Keratinocyte (primary cell): Measurements from ENCODE around the gene TENM3. TPM values are rescaled to one million over a fixed set of nuclear protein-coding genes. Genes with fewer than 3 reads are reported as not detected.

Source experiments
- DNase-seq: peaks from one replicate; pipeline ENCODE4 v3.0.0-alpha.2; 2011; ENCODE audit warnings: low read depth, missing footprints, low spot score
- FAIRE-seq: peaks from 2 replicates; lab custom pipeline; 2011; peaks lifted over from hg19 to GRCh38; lab: Jason Lieb, UNC
- H2AFZ ChIP-seq: 2 replicates; pipeline ENCODE4 v1.6.0; 2012; ENCODE audit warnings: low read length, control low read depth, inconsistent platforms; ENCODE audit not compliant: control insufficient read depth
- H3K27ac ChIP-seq: 2 replicates; pipeline ENCODE4 v1.5.1; 2011; ENCODE audit warnings: low read length; ENCODE audit not compliant: control insufficient read depth, insufficient read depth
- H3K27me3 ChIP-seq: 3 replicates; pipeline ENCODE4 v1.6.0; 2011; ENCODE audit warnings: low read length; ENCODE audit not compliant: control insufficient read depth, insufficient read depth; ENCODE audit errors: extremely low read depth
- H3K36me3 ChIP-seq, 2 experiments: 2 replicates in 1 of 2; 3 replicates in 1 of 2; pipeline ENCODE4 v1.5.1; 2011; ENCODE audit warnings: low read length in 2 of 2, mild to moderate bottlenecking in 1 of 2; ENCODE audit not compliant: control insufficient read depth in 2 of 2, insufficient read depth in 2 of 2; ENCODE audit errors: extremely low read depth in 1 of 2
- H3K4me1 ChIP-seq: 3 replicates; pipeline ENCODE4 v1.5.1; 2011; ENCODE audit warnings: low read length; ENCODE audit not compliant: control insufficient read depth, insufficient read depth; ENCODE audit errors: extremely low read depth
- H3K4me2 ChIP-seq: 3 replicates; pipeline ENCODE4 v1.6.0; 2011; ENCODE audit warnings: low read depth, low read length; ENCODE audit not compliant: control insufficient read depth, insufficient read depth; ENCODE audit errors: extremely low read depth
- H3K4me3 ChIP-seq, 3 experiments: fragments of 200-600 bp in 1 of 3; sonication (generic) in 1 of 3; 2 replicates in 2 of 3; 3 replicates in 1 of 3; pipeline ENCODE4 v1.5.1; 2011 to 2016; ENCODE audit warnings: low read length in 3 of 3, mild to moderate bottlenecking in 3 of 3, control low read depth in 2 of 3, inconsistent platforms in 1 of 3, low read depth in 1 of 3, mixed read lengths in 1 of 3, mixed run types in 1 of 3, moderate library complexity in 1 of 3; ENCODE audit not compliant: control insufficient read depth in 2 of 3, insufficient read depth in 2 of 3; ENCODE audit errors: extremely low read depth in 1 of 3
- H3K79me2 ChIP-seq: 2 replicates; pipeline ENCODE4 v1.6.0; 2012; ENCODE audit warnings: low read length; ENCODE audit not compliant: control insufficient read depth, insufficient read depth
- H3K9ac ChIP-seq: 3 replicates; pipeline ENCODE4 v1.6.0; 2011; ENCODE audit warnings: low read length; ENCODE audit not compliant: control insufficient read depth, insufficient read depth; ENCODE audit errors: extremely low read depth
- H3K9me1 ChIP-seq: 3 replicates; pipeline ENCODE4 v1.6.0; 2011; ENCODE audit warnings: low read length; ENCODE audit not compliant: control insufficient read depth, insufficient read depth; ENCODE audit errors: extremely low read depth
- H3K9me3 ChIP-seq: 2 replicates; pipeline ENCODE4 v1.5.1; 2012; ENCODE audit warnings: low read depth, low read length; ENCODE audit not compliant: control insufficient read depth
- H4K20me1 ChIP-seq: 3 replicates; pipeline ENCODE4 v1.6.0; 2011; ENCODE audit warnings: low read length; ENCODE audit not compliant: control insufficient read depth, insufficient read depth; ENCODE audit errors: extremely low read depth
- CTCF ChIP-seq, 3 experiments: IDR thresholded peaks in 1 of 3; conservative IDR thresholded peaks in 1 of 3; optimal IDR thresholded peaks in 1 of 3; 2 replicates in 2 of 3; 3 replicates in 1 of 3; pipeline versions ENCODE3 to v1.5.1; 2011; ENCODE audit warnings: low read length in 3 of 3, mild to moderate bottlenecking in 3 of 3, moderate library complexity in 2 of 3, control low read depth in 1 of 3, inconsistent platforms in 1 of 3; ENCODE audit not compliant: insufficient read depth in 2 of 3; ENCODE audit errors: extremely low read depth in 1 of 3
- EZH2 ChIP-seq: IDR thresholded peaks from one replicate; pipeline ENCODE4 v1.6.1; 2012; ENCODE audit warnings: inconsistent platforms, mild to moderate bottlenecking, low read length, moderate library complexity
- dilution Hi-C: fragments of 300-500 bp; cut with MboI; formaldehyde crosslinking; loops from one replicate; pipeline ENCODE4 v1.7.0; 2020; ENCODE audit warnings: low sequenced_read_pairs; ENCODE audit not compliant: extremely low pct_ligation_motif_present
- polyA plus RNA-seq, 5 experiments: library from polyadenylated mRNA; depleted of rRNA in 3 of 5; stranded (reverse) in 3 of 5; stranded (forward) in 1 of 5; unstranded in 1 of 5; fragments of >200 nt; gene quantifications; 1 replicate in 1 of 5; 2 replicates in 3 of 5; 3 replicates in 1 of 5; pipeline versions ENCODE4 v1.2.1 to v1.2.3, GENCODE V29; 2011 to 2012; ENCODE audit warnings: missing spikeins in 2 of 5, low read depth in 1 of 5, low replicate concordance in 1 of 5

Gene TENM3
- polyA plus RNA-seq, 1 donor (not counting 4 experiments of a cell fraction or from before 2014, with no cell fraction given) = 17.0 TPM

- dilution Hi-C loops = no loop called here
Measured at GRCh38 chr4:182741054-182741453, 497.9 kb downstream of the TENM3 start.

DNA sequence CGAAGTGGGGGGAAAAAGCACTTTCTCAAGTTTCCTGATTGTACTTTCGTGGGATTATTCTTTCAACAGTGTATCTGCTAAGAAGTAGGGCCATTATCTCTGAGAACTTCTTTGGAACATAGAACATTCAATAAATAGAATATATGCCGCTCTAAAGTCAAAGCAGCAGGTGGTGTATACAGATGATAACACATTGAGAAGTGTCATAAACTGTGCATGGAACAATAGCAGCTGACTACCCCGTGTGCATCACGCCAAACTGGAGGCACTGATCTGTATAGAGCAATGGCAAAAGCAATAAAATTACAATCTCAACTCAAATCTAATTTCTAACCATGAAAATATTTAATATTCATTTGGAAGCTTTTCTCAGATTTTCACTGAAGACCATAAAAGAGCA is 498.7 kb downstream of the TENM3 start:
- dilution Hi-C loops = no loop called here
- H3K9me1 ChIP-seq = no peaks in the 10 kb centered on the region

More at GRCh38 chr4:182741054-182741453, 497.9 kb downstream of the TENM3 start:
- H3K9ac ChIP-seq = no peak overlapping the region
- no peaks in the 10 kb centered on the region for H4K20me1 ChIP-seq
- H2AFZ ChIP-seq = no peak overlapping the region
- peaks cover 39% of the 10 kb centered on the region for H3K4me1 ChIP-seq
- H3K4me3 ChIP-seq = no peak overlapping the region
- no peaks in the 10 kb centered on the region for H3K79me2 ChIP-seq
- H3K27me3 ChIP-seq = no peaks in the 10 kb centered on the region
- no peak overlapping the region for H3K4me2 ChIP-seq
- no peaks in the 10 kb centered on the region for H3K9me1 ChIP-seq
- DNase-seq (no peak), FAIRE-seq (no peak)
- H3K9me3 ChIP-seq = peaks cover under 1% of the 10 kb centered on the region
- no peaks in the 10 kb centered on the region for H3K36me3 ChIP-seq
- TF ChIP-seq EZH2 = no peak
- no peak for TF ChIP-seq CTCF (optimal IDR thresholded peaks at IDR 0.05 in 1 of 3, IDR thresholded peaks at IDR 0.05 in 1 of 3, conservative IDR thresholded peaks at IDR 0.05 in 1 of 3; ENCODE audit: extremely low read depth in 1 of 3, insufficient read depth in 2 of 3, low read length in 3 of 3)
- H3K27ac ChIP-seq = no peak overlapping the region

More for the DNA sequence above, 498.7 kb downstream of the TENM3 start:
- Histone ChIP-seq H4K20me1 (no peaks in the 10 kb centered on the region), H3K4me2 (no peak overlapping the region), H3K9me3 (peaks cover 6% of the 10 kb centered on the region), H3K79me2 (no peaks in the 10 kb centered on the region), H3K4me3 (no peak overlapping the region), H3K9ac (no peak overlapping the region), H3K36me3 (no peaks in the 10 kb centered on the region), H3K27me3 (no peaks in the 10 kb centered on the region), H3K4me1 (peaks cover 30% of the 10 kb centered on the region), H3K27ac (no peak overlapping the region), H2AFZ (no peak overlapping the region)
- TF ChIP-seq CTCF (optimal IDR thresholded peaks at IDR 0.05 in 1 of 3, IDR thresholded peaks at IDR 0.05 in 1 of 3, conservative IDR thresholded peaks at IDR 0.05 in 1 of 3; ENCODE audit: extremely low read depth in 1 of 3, insufficient read depth in 2 of 3, low read length in 3 of 3) = no peak
- TF ChIP-seq EZH2 = no peak
- FAIRE-seq = peak; percentile 29
- DNase-seq = no peak
